Endothelial cell of umbilical vein (primary cell): Measurements from ENCODE around the gene HTR6. TPM values are rescaled to one million over a fixed set of nuclear protein-coding genes. Genes with fewer than 3 reads are reported as not detected.
A peak's percentile ranks its signal among the peaks of the same experiment; 100 is the strongest.

Source experiments
- BruUV-seq: library from RNA; stranded (reverse); fragments of 400-500 nt; replicated peaks from 2 replicates; lab custom pipeline; 2021; lab: Mats Ljungman, UMichigan
- CTCF ChIA-PET: fragments of 300-600, 350-600 bp; sonication (Branson Sonifier 250); formaldehyde crosslinking; loops from one replicate; lab custom pipeline; 2021; ENCODE audit warnings: antibody characterized with exemption, inconsistent platforms; lab: Charles Lee
- POLR2A ChIA-PET: fragments of 300-600, 350-600 bp; sonication (Branson Sonifier 250); formaldehyde crosslinking; loops from one replicate; lab custom pipeline; 2021; ENCODE audit warnings: antibody characterized with exemption, inconsistent platforms; lab: Charles Lee
- DNase-seq: peaks from one replicate; pipeline ENCODE4 v3.0.0-alpha.2; 2011; ENCODE audit warnings: low read depth, low spot score
- FAIRE-seq: peaks from 2 replicates; lab custom pipeline; 2011; peaks lifted over from hg19 to GRCh38; lab: Jason Lieb, UNC
- H2AFZ ChIP-seq: 2 replicates; pipeline ENCODE4 v1.6.0; 2012; ENCODE audit warnings: low read depth, low read length, control low read depth, inconsistent platforms
- H3K27ac ChIP-seq: 2 replicates; pipeline ENCODE4 v1.5.1; 2011; ENCODE audit warnings: low read depth, mild to moderate bottlenecking, control low read depth, low read length, moderate library complexity; ENCODE audit not compliant: insufficient read depth
- H3K27me3 ChIP-seq, 2 experiments: 2 replicates each; pipeline versions ENCODE4 v1.6.0 to v1.6.1; 2011; ENCODE audit warnings: low read length in 2 of 2, mixed read lengths in 1 of 2; ENCODE audit not compliant: control insufficient read depth in 2 of 2, insufficient read depth in 2 of 2
- H3K36me3 ChIP-seq, 2 experiments: 2 replicates in 1 of 2; 3 replicates in 1 of 2; pipeline ENCODE4 v1.5.1; 2011; ENCODE audit warnings: low read length in 2 of 2, mild to moderate bottlenecking in 1 of 2, moderate library complexity in 1 of 2; ENCODE audit not compliant: control insufficient read depth in 2 of 2, insufficient read depth in 2 of 2; ENCODE audit errors: extremely low read depth in 1 of 2
- H3K4me1 ChIP-seq: 3 replicates; pipeline ENCODE4 v1.5.1; 2011; ENCODE audit warnings: mild to moderate bottlenecking, low read length; ENCODE audit not compliant: control insufficient read depth, insufficient read depth; ENCODE audit errors: extremely low read depth
- H3K4me2 ChIP-seq: 2 replicates; pipeline ENCODE4 v1.6.1; 2011; ENCODE audit warnings: low read length, control low read depth, mixed read lengths; ENCODE audit not compliant: insufficient read depth
- H3K4me3 ChIP-seq, 3 experiments: fragments of 200-600 bp in 1 of 3; sonication (generic), shearing (Covaris generic) in 1 of 3; replicated peaks in 1 of 3; 2 replicates each; pipeline ENCODE4 v1.5.1; 2011 to 2016; ENCODE audit warnings: control low read depth in 3 of 3, low read length in 3 of 3, mild to moderate bottlenecking in 2 of 3, inconsistent platforms in 1 of 3, low read depth in 1 of 3, moderate library complexity in 1 of 3; ENCODE audit not compliant: insufficient read depth in 1 of 3
- H3K79me2 ChIP-seq: 2 replicates; pipeline ENCODE4 v1.6.0; 2012; ENCODE audit warnings: low read length, inconsistent platforms; ENCODE audit not compliant: control insufficient read depth, insufficient read depth
- H3K9ac ChIP-seq: replicated peaks from 2 replicates; pipeline ENCODE3; 2011; ENCODE audit warnings: low read length, control low read depth; ENCODE audit not compliant: insufficient read depth; ENCODE audit errors: extremely low read depth
- H3K9me1 ChIP-seq: replicated peaks from 3 replicates; pipeline ENCODE4 v1.6.0; 2011; ENCODE audit warnings: mild to moderate bottlenecking, low read length; ENCODE audit not compliant: control insufficient read depth, insufficient read depth; ENCODE audit errors: extremely low read depth
- H3K9me3 ChIP-seq: replicated peaks from 2 replicates; pipeline ENCODE4 v1.5.1; 2012; ENCODE audit warnings: low read length, inconsistent platforms; ENCODE audit not compliant: control insufficient read depth, insufficient read depth
- H4K20me1 ChIP-seq: replicated peaks from 2 replicates; pipeline ENCODE3; 2011; ENCODE audit warnings: mild to moderate bottlenecking, low read length; ENCODE audit not compliant: control insufficient read depth, insufficient read depth; ENCODE audit errors: extremely low read depth
- CTCF ChIP-seq, 2 donors: IDR thresholded peaks; 1 replicate in 1 of 2; 2 replicates in 1 of 2; pipeline ENCODE4 v1.5.1; 2011; ENCODE audit warnings: low read length in 2 of 2, mild to moderate bottlenecking in 2 of 2, moderate library complexity in 2 of 2, control low read depth in 1 of 2, inconsistent platforms in 1 of 2, low read depth in 1 of 2; ENCODE audit not compliant: insufficient read depth in 1 of 2; ENCODE audit errors: extremely low read depth in 1 of 2
- MYC ChIP-seq: IDR thresholded peaks from one replicate; pipeline ENCODE4 v1.6.1; 2011; ENCODE audit warnings: mild to moderate bottlenecking, low read depth, low read length
- POLR2A ChIP-seq: IDR thresholded peaks from 2 replicates; pipeline ENCODE4 v1.6.1; 2012; ENCODE audit warnings: low read depth, mild to moderate bottlenecking, control low read depth, low read length
- dilution Hi-C: fragments of 300-500 bp; cut with MboI; formaldehyde crosslinking; loops from one replicate; pipeline ENCODE4 v1.15.0; 2019; ENCODE audit warnings: low sequenced_read_pairs; ENCODE audit not compliant: extremely low pct_ligation_motif_present
- intact Hi-C: fragments of 100-400 bp; cut with micrococcal nuclease; formaldehyde crosslinking; loops from one replicate; pipeline ENCODE4 v1.10.0; 2022
- polyA plus RNA-seq, 4 experiments: library from polyadenylated mRNA; depleted of rRNA in 3 of 4; stranded (reverse) in 3 of 4; unstranded in 1 of 4; fragments of >200 nt; gene quantifications; 2 replicates each; pipeline versions ENCODE4 v1.2.1 to v1.2.3, GENCODE V29; 2011 to 2012; ENCODE audit warnings: missing spikeins in 1 of 4
- total RNA-seq: library from RNA; stranded (reverse); gene quantifications from 2 replicates; pipeline ENCODE4 v1.2.3, GENCODE V29; 2021
- TF ChIP-seq, protein P1 (sequence below): IDR thresholded peaks from 2 replicates; pipeline ENCODE4 v1.6.1; 2011; ENCODE audit not compliant: insufficient read depth, insufficient read length

Gene HTR6
- total and polyA plus RNA-seq, 2 donors (not counting 3 experiments of a cell fraction or from before 2014, with no cell fraction given): not detected

DNA sequence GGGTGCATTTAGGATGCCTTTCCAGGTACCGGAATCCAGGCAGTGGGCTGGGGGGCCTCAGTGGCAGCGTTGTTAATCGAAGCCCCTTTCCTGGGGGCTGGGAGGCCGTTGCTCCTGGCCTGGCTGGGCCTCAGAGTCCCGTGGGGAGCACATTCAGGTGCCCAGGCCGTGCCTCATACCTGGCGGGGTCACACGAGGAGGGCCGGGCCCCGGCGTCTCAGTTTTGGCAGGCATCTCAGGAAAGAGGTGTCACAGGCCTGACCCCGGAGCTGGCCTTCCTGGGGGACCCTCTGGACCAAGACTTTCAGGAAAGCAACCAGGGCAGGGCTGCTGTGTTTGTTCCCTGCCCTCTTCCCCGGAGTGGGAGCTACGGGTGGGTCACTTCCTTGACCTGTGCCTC, 16.4 kb upstream of the HTR6 start:
- ChIA-PET POLR2A (no interaction called here), CTCF (interaction anchor here (0.8 to 1.8 kb wide), 4 partner anchors 257 to 306 kb away, joined by 3 to 4 read pairs (median 3); no protein-coding TSS in a partner anchor)
- Histone ChIP-seq H4K20me1 (no peaks in the 10 kb centered on the region), H3K4me2 (no peak overlapping the region), H3K9ac (no peak overlapping the region), H3K36me3 (no peaks in the 10 kb centered on the region), H3K27me3 (no peaks in the 10 kb centered on the region), H3K9me3 (no peaks in the 10 kb centered on the region), H3K4me3 (no peak overlapping the region), H3K4me1 (peaks cover 25% of the 10 kb centered on the region), H3K9me1 (no peaks in the 10 kb centered on the region), H2AFZ (no peak overlapping the region), H3K79me2 (peaks cover 6% of the 10 kb centered on the region), H3K27ac (no peak overlapping the region)
- no TSS peak for BruUV-seq
- no peak for FAIRE-seq
- dilution Hi-C loops (loop anchor here (25.0 kb wide), 1 partner anchor 236 kb away; no protein-coding TSS in a partner anchor), intact Hi-C loops (no loop called here)
- TF ChIP-seq MYC (no peak), POLR2A (no peak)
- no peak for DNase-seq

DNA sequence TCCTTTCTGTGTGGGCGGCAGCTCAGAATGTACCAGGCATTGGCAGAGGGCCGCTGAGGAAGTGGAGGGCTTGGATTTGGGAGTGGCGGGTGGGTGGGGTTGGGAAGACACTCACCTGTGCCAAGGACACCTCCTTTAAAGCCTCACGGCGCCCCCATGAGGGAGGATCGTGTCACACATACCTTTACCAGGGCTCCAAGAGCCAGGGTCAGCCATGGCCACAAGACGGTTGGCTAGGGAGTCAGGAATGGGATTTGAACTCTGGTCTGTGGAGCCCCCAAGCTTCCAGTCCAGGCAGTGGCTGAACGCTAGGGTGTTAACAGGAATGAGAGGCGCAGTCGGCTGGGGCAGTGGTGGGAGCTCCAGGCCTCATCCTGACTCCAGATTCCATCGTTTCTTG, 16.0 kb upstream of the HTR6 start:
- H3K4me1 ChIP-seq: peaks cover 23% of the 10 kb centered on the region
- dilution Hi-C loops: loop anchor here (25.0 kb wide), 1 partner anchor 236 kb away; no protein-coding TSS in a partner anchor
- H3K79me2 ChIP-seq: peaks cover 6% of the 10 kb centered on the region
- H3K9me3 ChIP-seq: no peaks in the 10 kb centered on the region
- no peak overlapping the region for H3K4me2 ChIP-seq
- DNase-seq: no peak
- TF ChIP-seq CTCF (IDR thresholded peaks at IDR 0.05; ENCODE audit: extremely low read depth in 1 of 2, insufficient read depth in 1 of 2, low read depth in 1 of 2, low read length in 2 of 2): peak in 1 of 2 donors; percentile 27
- TF ChIP-seq, protein P1, sequence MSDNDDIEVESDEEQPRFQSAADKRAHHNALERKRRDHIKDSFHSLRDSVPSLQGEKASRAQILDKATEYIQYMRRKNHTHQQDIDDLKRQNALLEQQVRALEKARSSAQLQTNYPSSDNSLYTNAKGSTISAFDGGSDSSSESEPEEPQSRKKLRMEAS: no peak
- H3K27ac ChIP-seq: no peak overlapping the region
- H4K20me1 ChIP-seq: no peaks in the 10 kb centered on the region
- no TSS peak for BruUV-seq
- no peak overlapping the region for H3K4me3 ChIP-seq
- ChIA-PET CTCF (interaction anchor here (0.8 to 1.8 kb wide), 4 partner anchors 258 to 307 kb away, joined by 3 to 4 read pairs (median 3); no protein-coding TSS in a partner anchor), POLR2A (no interaction called here)
- intact Hi-C loops: no loop called here
- no peak for FAIRE-seq
- no peaks in the 10 kb centered on the region for H3K9me1 ChIP-seq
- no peaks in the 10 kb centered on the region for H3K36me3 ChIP-seq
- H2AFZ ChIP-seq: no peak overlapping the region
- no peaks in the 10 kb centered on the region for H3K27me3 ChIP-seq
- H3K9ac ChIP-seq: no peak overlapping the region
